ENCODE results near the gene CFAP61. TPM values are rescaled to one million over a fixed set of nuclear protein-coding genes. Genes with fewer than 3 reads are reported as not detected.

Gene CFAP61
- polyA plus RNA-seq, 1 experiment = not detected

DNA sequence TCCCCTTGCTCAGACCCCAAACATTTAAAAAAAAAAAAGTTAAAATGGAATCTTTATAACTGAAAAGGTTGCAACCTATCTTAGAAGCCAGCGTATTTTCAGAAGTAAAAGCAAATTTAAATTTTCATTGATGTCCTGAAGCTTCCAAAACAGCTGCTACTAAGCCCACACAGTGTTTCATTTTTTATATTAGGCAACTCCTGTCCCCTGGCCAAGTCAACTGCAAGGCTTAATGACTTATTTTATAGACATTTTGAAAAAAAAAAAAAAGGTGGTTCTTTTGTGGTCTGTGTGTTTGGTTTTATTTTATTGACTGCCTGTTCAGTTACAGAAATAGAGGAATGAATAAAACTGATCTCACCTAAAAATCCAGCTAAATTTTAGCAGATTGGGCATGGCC, 13.0 kb downstream of the CFAP61 start:
- DNase-seq (ENCODE audit: low read depth) = no peak
- POLR2A ChIA-PET = no interaction called here
- Histone ChIP-seq H3K4me3 (ENCODE audit: low read depth, low read length) (no peak overlapping the region), H3K27me3 (ENCODE audit: control insufficient read depth, insufficient read depth, low read length) (no peaks in the 10 kb centered on the region; the same call in none of the 2 replicates), H3K36me3 (ENCODE audit: control insufficient read depth, insufficient read depth, low read length) (no peaks in the 10 kb centered on the region)
- TF ChIP-seq, protein P1, sequence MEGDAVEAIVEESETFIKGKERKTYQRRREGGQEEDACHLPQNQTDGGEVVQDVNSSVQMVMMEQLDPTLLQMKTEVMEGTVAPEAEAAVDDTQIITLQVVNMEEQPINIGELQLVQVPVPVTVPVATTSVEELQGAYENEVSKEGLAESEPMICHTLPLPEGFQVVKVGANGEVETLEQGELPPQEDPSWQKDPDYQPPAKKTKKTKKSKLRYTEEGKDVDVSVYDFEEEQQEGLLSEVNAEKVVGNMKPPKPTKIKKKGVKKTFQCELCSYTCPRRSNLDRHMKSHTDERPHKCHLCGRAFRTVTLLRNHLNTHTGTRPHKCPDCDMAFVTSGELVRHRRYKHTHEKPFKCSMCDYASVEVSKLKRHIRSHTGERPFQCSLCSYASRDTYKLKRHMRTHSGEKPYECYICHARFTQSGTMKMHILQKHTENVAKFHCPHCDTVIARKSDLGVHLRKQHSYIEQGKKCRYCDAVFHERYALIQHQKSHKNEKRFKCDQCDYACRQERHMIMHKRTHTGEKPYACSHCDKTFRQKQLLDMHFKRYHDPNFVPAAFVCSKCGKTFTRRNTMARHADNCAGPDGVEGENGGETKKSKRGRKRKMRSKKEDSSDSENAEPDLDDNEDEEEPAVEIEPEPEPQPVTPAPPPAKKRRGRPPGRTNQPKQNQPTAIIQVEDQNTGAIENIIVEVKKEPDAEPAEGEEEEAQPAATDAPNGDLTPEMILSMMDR (IDR thresholded peaks at IDR 0.05; ENCODE audit: insufficient read depth, low read depth, low read length) = no peak
- CTCF ChIA-PET = interaction anchor here (0.8 kb wide), 1 partner anchor 10 kb away, joined by 3 read pairs; no protein-coding TSS in a partner anchor

DNA sequence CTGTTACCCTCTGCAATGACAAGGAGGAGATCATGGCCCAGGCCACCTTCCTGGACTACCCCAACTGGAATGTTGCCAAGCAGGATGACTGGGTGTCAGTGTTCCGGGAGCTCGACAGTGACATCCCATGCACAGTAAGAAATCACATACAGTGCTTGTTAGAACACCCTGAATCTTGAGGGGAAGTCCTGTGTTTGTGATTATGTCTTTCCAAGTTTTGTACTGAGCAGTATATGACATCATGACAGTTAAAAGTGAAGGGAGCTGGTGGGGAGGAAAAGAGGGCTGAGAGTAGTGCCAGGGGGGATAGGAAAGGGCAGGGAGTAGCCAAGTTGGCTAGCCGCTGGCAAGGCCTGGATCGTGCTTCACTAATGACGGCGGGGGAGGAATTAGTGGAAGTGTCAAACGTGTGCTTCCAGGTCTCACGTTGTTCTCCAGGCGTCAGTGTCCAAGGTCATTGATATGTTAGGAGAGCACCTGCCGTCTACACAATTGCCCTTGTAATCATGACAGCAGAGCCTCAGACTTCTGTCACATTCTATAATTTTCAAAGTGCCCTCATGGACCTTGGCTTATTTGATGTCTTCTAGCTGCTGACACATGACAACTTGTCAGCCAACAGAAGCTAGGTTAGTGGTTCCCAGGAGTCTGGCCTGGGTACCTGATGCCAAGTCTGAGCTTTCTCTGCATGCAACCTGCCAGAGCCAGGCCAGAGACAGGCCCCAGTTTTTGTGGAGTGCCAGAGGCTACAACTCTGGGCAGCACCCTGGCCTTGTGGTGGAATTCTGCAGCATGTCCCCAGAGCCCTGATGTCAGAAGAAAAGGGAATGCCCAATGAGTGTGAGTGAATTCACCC, 18.8 kb downstream of the CFAP61 start:
- CTCF ChIA-PET = no interaction called here

GRCh38 chr20:20073801-20074371, 21.6 kb downstream of the CFAP61 start:
- TF ChIP-seq, protein P1 (IDR thresholded peaks at IDR 0.05; ENCODE audit: insufficient read depth, low read depth, low read length) = no peak
- no peak overlapping the region for H3K4me3 ChIP-seq (ENCODE audit: low read depth, low read length)
- DNase-seq (ENCODE audit: low read depth) = no peak
- POLR2A ChIA-PET = no interaction called here
- CTCF ChIA-PET = no interaction called here
- no peaks in the 10 kb centered on the region for H3K36me3 ChIP-seq (ENCODE audit: control insufficient read depth, insufficient read depth, low read length)
- no peaks in the 10 kb centered on the region; the same call in 1 of the 2 replicates for H3K27me3 ChIP-seq (ENCODE audit: control insufficient read depth, insufficient read depth, low read length)

More for the DNA sequence above, 18.8 kb downstream of the CFAP61 start:
- Histone ChIP-seq H3K27me3 (ENCODE audit: control insufficient read depth, insufficient read depth, low read length) (no peaks in the 10 kb centered on the region; the same call in 1 of the 2 replicates), H3K36me3 (ENCODE audit: control insufficient read depth, insufficient read depth, low read length) (no peaks in the 10 kb centered on the region), H3K4me3 (ENCODE audit: low read depth, low read length) (no peak overlapping the region)
- TF ChIP-seq, protein P1 (IDR thresholded peaks at IDR 0.05; ENCODE audit: insufficient read depth, low read depth, low read length) = no peak
- no peak for DNase-seq (ENCODE audit: low read depth)
- POLR2A ChIA-PET = no interaction called here

- Histone ChIP-seq H3K27me3 (ENCODE audit: control insufficient read depth, insufficient read depth, low read length) (no peaks in the 10 kb centered on the region; the same call in 1 of the 2 replicates), H3K36me3 (ENCODE audit: control insufficient read depth, insufficient read depth, low read length) (no peaks in the 10 kb centered on the region), H3K4me3 (ENCODE audit: low read depth, low read length) (no peak overlapping the region)
- TF ChIP-seq, protein P1 (IDR thresholded peaks at IDR 0.05; ENCODE audit: insufficient read depth, low read depth, low read length) = no peak
- POLR2A ChIA-PET = no interaction called here
- DNase-seq (ENCODE audit: low read depth) = no peak
- CTCF ChIA-PET = interaction anchor here (1.1 to 1.4 kb wide), 2 partner anchors 11 to 23 kb away, joined by 3 read pairs; partner anchors contain the start of genes CFAP61 and CRNKL1
Measured at GRCh38 chr20:20075032-20075431, 22.7 kb downstream of the CFAP61 start.

Data from BJ (cell line).